ENCODE measurements around the gene ATP6V0E2. TPM values are rescaled to one million over a fixed set of nuclear protein-coding genes. Genes with fewer than 3 reads are reported as not detected.

The ATP6V0E2 gene
- total RNA-seq, 1 experiment from 2014 or later, result 50.1 TPM

GRCh38 chr7:149879766-149880637, 6.2 kb downstream of the ATP6V0E2 start:
- ChIA-PET POLR2A (ENCODE audit: low non-redundant PET) (no interaction called here), CTCF (no interaction called here)
- H3K36me3 ChIP-seq (ENCODE audit: insufficient read depth, low read length, poor library complexity, severe bottlenecking), result no peaks in the 10 kb centered on the region
- H3K4me1 ChIP-seq (ENCODE audit: insufficient read depth, low read length, poor library complexity, severe bottlenecking), result no peaks in the 10 kb centered on the region
- DNase-seq (ENCODE audit: low spot score), result no peak
- intact Hi-C loops (cut with micrococcal nuclease; ENCODE audit: unreplicated experiment), result loop anchor here (5.0 to 10.0 kb wide), 2 partner anchors 167 to 395 kb away; no protein-coding TSS in a partner anchor
- H3K9me3 ChIP-seq (ENCODE audit: low read depth, low read length, poor library complexity, severe bottlenecking), result no peaks in the 10 kb centered on the region
- no peak overlapping the region for H3K4me3 ChIP-seq (ENCODE audit: low read depth, low read length, poor library complexity, severe bottlenecking)
- TF ChIP-seq, protein P1, sequence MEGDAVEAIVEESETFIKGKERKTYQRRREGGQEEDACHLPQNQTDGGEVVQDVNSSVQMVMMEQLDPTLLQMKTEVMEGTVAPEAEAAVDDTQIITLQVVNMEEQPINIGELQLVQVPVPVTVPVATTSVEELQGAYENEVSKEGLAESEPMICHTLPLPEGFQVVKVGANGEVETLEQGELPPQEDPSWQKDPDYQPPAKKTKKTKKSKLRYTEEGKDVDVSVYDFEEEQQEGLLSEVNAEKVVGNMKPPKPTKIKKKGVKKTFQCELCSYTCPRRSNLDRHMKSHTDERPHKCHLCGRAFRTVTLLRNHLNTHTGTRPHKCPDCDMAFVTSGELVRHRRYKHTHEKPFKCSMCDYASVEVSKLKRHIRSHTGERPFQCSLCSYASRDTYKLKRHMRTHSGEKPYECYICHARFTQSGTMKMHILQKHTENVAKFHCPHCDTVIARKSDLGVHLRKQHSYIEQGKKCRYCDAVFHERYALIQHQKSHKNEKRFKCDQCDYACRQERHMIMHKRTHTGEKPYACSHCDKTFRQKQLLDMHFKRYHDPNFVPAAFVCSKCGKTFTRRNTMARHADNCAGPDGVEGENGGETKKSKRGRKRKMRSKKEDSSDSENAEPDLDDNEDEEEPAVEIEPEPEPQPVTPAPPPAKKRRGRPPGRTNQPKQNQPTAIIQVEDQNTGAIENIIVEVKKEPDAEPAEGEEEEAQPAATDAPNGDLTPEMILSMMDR (conservative IDR thresholded peaks at IDR 0.05; ENCODE audit: low read depth, low read length), result no peak
- no peak for TF ChIP-seq EZH2 (IDR thresholded peaks at IDR 0.05; ENCODE audit: borderline replicate concordance, low read depth, low read length, poor library complexity, severe bottlenecking)
- TSS peak; percentile 66 for BruUV-seq (replicated peaks)
- H3K27me3 ChIP-seq (replicated peaks; ENCODE audit: insufficient read depth, low read depth, low read length, poor library complexity), result no peaks in the 10 kb centered on the region
- no peak overlapping the region for H3K27ac ChIP-seq (ENCODE audit: low read depth, low read length, poor library complexity, severe bottlenecking)

- CTCF ChIA-PET, result no interaction called here
- DNase-seq (ENCODE audit: low spot score), result no peak
- intact Hi-C loops (cut with micrococcal nuclease; ENCODE audit: unreplicated experiment), result loop anchor here (5.0 to 10.0 kb wide), 2 partner anchors 167 to 394 kb away; no protein-coding TSS in a partner anchor
Observed at GRCh38 chr7:149880638-149881311, 7.0 kb downstream of the ATP6V0E2 start.

More at GRCh38 chr7:149880638-149881311, 7.0 kb downstream of the ATP6V0E2 start:
- H3K4me1 ChIP-seq (ENCODE audit: insufficient read depth, low read length, poor library complexity, severe bottlenecking), result no peaks in the 10 kb centered on the region
- H3K9me3 ChIP-seq (ENCODE audit: low read depth, low read length, poor library complexity, severe bottlenecking), result no peaks in the 10 kb centered on the region
- no TSS peak for BruUV-seq (replicated peaks)
- no peak overlapping the region for H3K27ac ChIP-seq (ENCODE audit: low read depth, low read length, poor library complexity, severe bottlenecking)
- H3K27me3 ChIP-seq (replicated peaks; ENCODE audit: insufficient read depth, low read depth, low read length, poor library complexity), result no peaks in the 10 kb centered on the region
- no peaks in the 10 kb centered on the region for H3K36me3 ChIP-seq (ENCODE audit: insufficient read depth, low read length, poor library complexity, severe bottlenecking)
- no peak overlapping the region for H3K4me3 ChIP-seq (ENCODE audit: low read depth, low read length, poor library complexity, severe bottlenecking)
- no peak for TF ChIP-seq EZH2 (IDR thresholded peaks at IDR 0.05; ENCODE audit: borderline replicate concordance, low read depth, low read length, poor library complexity, severe bottlenecking)
- TF ChIP-seq, protein P1 (conservative IDR thresholded peaks at IDR 0.05; ENCODE audit: low read depth, low read length), result no peak
- POLR2A ChIA-PET (ENCODE audit: low non-redundant PET), result interaction anchor here (0.5 kb wide), 1 partner anchor 665 kb away, joined by 3 read pairs; no protein-coding TSS in a partner anchor

Data from A673 (cell line).